Measurements from ENCODE around the gene KMT5B.

GRCh38 chr11:68142028-68142412, 71.1 kb downstream of the KMT5B start:
- TF ChIP-seq CTCF (conservative IDR thresholded peaks at IDR 0.05; ENCODE audit: low read depth in 2 of 2), result no peak
- TF ChIP-seq ZNF114 (CRISPR knock-in tag; IDR thresholded peaks at IDR 0.05), result no peak
- no peak for TF ChIP-seq EZH2 (IDR thresholded peaks at IDR 0.05; ENCODE audit: low read depth, unreplicated experiment)
- TF ChIP-seq CREB1 (CRISPR knock-in tag; IDR thresholded peaks at IDR 0.05; ENCODE audit: low read depth), result no peak
- no peak for TF ChIP-seq ZNF462 (CRISPR knock-in tag; IDR thresholded peaks at IDR 0.05)
- no peak for TF ChIP-seq POLR2AphosphoS5 (IDR thresholded peaks at IDR 0.05; ENCODE audit: low read depth)
- TF ChIP-seq REST (IDR thresholded peaks at IDR 0.05; ENCODE audit: unreplicated experiment), result no peak
- TF ChIP-seq EZH2phosphoT487 (IDR thresholded peaks at IDR 0.05; ENCODE audit: unreplicated experiment), result no peak
- TF ChIP-seq NANOG (IDR thresholded peaks at IDR 0.05; ENCODE audit: borderline replicate concordance), result no peak
- no peak for TF ChIP-seq JUNB (IDR thresholded peaks at IDR 0.05; ENCODE audit: unreplicated experiment)
- TF ChIP-seq ETS1 (IDR thresholded peaks at IDR 0.05), result no peak
- TF ChIP-seq ZNF331 (CRISPR knock-in tag; IDR thresholded peaks at IDR 0.05; ENCODE audit: low read depth), result no peak
- no peak for TF ChIP-seq STAT1 (IDR thresholded peaks at IDR 0.05; ENCODE audit: unreplicated experiment)
